ENCODE measurements around the gene PYM1.

The PYM1 gene

DNA sequence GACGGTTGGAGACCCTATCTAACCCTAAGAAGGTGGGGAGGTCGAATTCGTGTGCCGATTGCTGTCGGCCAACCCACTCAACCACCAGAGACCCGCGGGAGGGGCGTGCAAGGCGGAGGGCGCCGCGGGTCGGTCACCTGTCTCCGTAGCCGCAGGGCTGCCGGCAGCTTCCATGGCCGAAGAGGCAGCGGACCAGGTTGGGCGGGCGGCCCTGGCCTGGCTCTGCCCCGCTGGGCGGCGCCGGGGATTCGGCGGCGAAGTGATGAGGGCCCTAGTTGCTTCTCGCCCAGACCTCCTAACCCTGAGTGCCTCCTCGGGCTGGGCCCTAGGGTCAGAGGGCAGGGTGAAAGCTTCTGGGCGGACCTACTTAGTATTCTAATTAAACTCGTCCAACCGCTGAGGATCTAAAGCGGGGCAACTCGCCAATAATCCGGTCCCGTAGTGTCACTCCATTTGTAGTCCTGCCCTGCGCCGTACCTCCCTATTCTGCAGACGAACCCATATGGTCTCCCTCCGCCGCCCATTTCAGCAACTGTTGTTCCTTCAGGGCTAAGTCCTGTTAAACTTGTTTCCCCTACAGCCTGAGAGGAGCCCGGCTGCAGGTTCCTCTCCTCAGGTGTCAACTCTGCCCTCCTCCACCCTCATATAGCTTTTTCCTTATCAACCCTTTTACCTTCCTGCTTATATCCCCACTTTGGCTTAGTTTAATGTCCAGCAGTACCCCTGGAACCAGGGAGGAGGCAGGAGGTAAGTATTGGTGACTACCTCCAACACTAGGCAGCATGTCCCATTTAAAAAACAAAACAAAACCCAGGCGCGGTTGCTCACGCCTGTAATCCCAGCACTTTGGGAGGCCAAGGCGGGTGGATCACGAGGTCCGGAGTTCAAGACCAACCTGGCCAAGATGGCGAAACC, at the start of gene PYM1:
Gene PYM1, minus strand, starts transcription at position 307 of the 915 bp plus-strand sequence. Its CDS starts 133 bp downstream, at position 174.
- Histone ChIP-seq H3K27me3 (ENCODE audit: insufficient read depth, low read length, poor library complexity, severe bottlenecking) (no peaks in the 10 kb centered on the region), H3K9me2 (replicated peaks; ENCODE audit: low read depth, low read length) (no peaks in the 10 kb centered on the region), H4K20me1 (ENCODE audit: insufficient read depth, low read length, poor library complexity, severe bottlenecking) (peaks cover 4% of the 10 kb centered on the region), H3K9me3 (ENCODE audit: insufficient read depth, low read depth, low read length) (no peaks in the 10 kb centered on the region), H3K79me2 (ENCODE audit: insufficient read depth, low read length) (peaks cover 68% of the 10 kb centered on the region), H3F3A (ENCODE audit: low read depth) (peaks cover 23% of the 10 kb centered on the region), H3K4me3 (ENCODE audit: low read length, poor library complexity, severe bottlenecking) (peak within 1 kb of the TSS; percentile 100), H3K4me1 (ENCODE audit: insufficient read depth, low read length, poor library complexity, severe bottlenecking) (peaks cover 49% of the 10 kb centered on the region), H3K4me2 (ENCODE audit: low read depth, low read length, poor library complexity, severe bottlenecking) (peak within 1 kb of the TSS; percentile 96), H3K36me3 (ENCODE audit: insufficient read depth, low read length) (no peaks in the 10 kb centered on the region), H3K9ac (ENCODE audit: low read depth, low read length, poor library complexity, severe bottlenecking) (peak within 1 kb of the TSS; percentile 98), H2AFZ (ENCODE audit: low read length) (peak within 1 kb of the TSS; percentile 64)
- TF ChIP-seq EZH2phosphoT487 (IDR thresholded peaks at IDR 0.05; ENCODE audit: borderline replicate concordance) = no peak
- TF ChIP-seq, protein P1, sequence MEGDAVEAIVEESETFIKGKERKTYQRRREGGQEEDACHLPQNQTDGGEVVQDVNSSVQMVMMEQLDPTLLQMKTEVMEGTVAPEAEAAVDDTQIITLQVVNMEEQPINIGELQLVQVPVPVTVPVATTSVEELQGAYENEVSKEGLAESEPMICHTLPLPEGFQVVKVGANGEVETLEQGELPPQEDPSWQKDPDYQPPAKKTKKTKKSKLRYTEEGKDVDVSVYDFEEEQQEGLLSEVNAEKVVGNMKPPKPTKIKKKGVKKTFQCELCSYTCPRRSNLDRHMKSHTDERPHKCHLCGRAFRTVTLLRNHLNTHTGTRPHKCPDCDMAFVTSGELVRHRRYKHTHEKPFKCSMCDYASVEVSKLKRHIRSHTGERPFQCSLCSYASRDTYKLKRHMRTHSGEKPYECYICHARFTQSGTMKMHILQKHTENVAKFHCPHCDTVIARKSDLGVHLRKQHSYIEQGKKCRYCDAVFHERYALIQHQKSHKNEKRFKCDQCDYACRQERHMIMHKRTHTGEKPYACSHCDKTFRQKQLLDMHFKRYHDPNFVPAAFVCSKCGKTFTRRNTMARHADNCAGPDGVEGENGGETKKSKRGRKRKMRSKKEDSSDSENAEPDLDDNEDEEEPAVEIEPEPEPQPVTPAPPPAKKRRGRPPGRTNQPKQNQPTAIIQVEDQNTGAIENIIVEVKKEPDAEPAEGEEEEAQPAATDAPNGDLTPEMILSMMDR (conservative IDR thresholded peaks at IDR 0.05; ENCODE audit: low read length) = no peak

DNA sequence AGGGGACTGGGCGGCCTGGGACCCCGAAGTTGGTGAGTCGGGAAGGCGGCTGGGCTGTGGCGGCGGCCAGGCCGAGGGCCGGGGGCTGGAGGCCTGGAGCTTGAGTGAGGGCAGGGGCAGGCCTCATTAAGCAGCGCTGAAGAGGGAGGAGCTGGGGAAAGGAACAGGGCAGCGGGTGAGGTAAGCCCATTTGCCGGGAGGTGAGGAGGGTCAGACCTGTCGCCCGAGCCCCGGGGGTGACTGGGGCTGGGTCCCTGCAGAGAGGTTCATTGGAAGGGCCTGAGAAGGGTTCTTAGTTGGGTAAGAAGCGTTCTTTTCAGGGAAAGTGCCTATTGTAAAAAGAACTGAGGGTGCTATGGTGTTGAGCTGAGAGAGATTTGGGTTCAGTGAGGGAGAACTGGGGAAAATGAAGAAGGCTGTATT, 46.6 kb upstream of the PYM1 start:
- Histone ChIP-seq H3K9ac (ENCODE audit: low read depth, low read length, poor library complexity, severe bottlenecking) (peak overlapping the region; percentile 96), H3K36me3 (ENCODE audit: insufficient read depth, low read length) (no peaks in the 10 kb centered on the region), H3K79me2 (ENCODE audit: insufficient read depth, low read length) (peaks cover 62% of the 10 kb centered on the region), H3K4me2 (ENCODE audit: low read depth, low read length, poor library complexity, severe bottlenecking) (peak overlapping the region; percentile 85), H3K27me3 (ENCODE audit: insufficient read depth, low read length, poor library complexity, severe bottlenecking) (no peaks in the 10 kb centered on the region), H3K4me1 (ENCODE audit: insufficient read depth, low read length, poor library complexity, severe bottlenecking) (peaks cover 32% of the 10 kb centered on the region), H2AFZ (ENCODE audit: low read length) (peak overlapping the region; percentile 84), H4K20me1 (ENCODE audit: insufficient read depth, low read length, poor library complexity, severe bottlenecking) (peaks cover 9% of the 10 kb centered on the region), H3K9me2 (replicated peaks; ENCODE audit: low read depth, low read length) (no peaks in the 10 kb centered on the region), H3K4me3 (ENCODE audit: low read length, poor library complexity, severe bottlenecking) (peak overlapping the region; percentile 91), H3K9me3 (ENCODE audit: insufficient read depth, low read depth, low read length) (no peaks in the 10 kb centered on the region), H3F3A (ENCODE audit: low read depth) (no peaks in the 10 kb centered on the region)
- TF ChIP-seq, protein P1 (conservative IDR thresholded peaks at IDR 0.05; ENCODE audit: low read length) = no peak
- no peak for TF ChIP-seq EZH2phosphoT487 (IDR thresholded peaks at IDR 0.05; ENCODE audit: borderline replicate concordance)

DNA sequence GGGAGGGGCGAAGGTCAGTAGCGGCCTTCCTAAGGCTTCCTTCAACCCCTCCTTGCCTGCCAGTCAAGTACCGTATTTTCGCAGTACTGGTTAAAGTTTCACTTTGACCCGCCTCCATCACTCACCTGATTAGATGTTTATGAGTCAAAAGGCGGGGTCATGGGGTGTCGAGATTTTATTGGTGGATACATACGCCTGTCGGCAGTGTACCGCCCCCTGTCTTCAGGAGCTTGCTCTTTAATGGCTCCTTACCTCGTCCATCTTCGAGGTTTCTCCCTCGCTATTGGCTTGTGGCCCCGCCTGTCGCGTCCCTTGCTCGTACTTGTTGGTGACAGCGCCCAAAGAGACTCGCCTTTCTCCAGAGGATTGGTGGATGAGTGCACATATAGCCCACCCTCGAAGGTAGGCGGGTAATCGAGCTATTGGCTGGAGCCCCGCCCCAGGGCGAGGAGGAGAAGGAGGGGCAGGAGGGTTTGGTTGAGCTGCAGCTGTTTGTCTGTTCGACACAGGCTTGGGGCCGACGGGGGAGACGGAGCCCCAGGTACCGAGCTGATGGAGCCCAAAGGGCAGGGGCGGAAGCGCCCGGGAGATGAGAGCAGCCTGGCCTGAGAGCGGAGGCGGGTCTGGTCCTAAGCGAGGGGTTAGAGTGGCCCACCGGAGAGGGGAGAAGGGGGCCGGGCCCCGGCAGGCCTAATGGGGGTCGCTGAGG, 46.1 kb upstream of the PYM1 start, which contains the start of gene RAB5B:
Gene RAB5B, plus strand, starts transcription at position 480 of the 709 bp plus-strand sequence. CDS start 12,883 bp downstream, outside the sequence.
- H3K27me3 ChIP-seq (ENCODE audit: insufficient read depth, low read length, poor library complexity, severe bottlenecking) = no peaks in the 10 kb centered on the region
- H3F3A ChIP-seq (ENCODE audit: low read depth) = no peaks in the 10 kb centered on the region
- H3K4me1 ChIP-seq (ENCODE audit: insufficient read depth, low read length, poor library complexity, severe bottlenecking) = peaks cover 32% of the 10 kb centered on the region
- H3K9ac ChIP-seq (ENCODE audit: low read depth, low read length, poor library complexity, severe bottlenecking) = peak within 1 kb of the TSS; percentile 96
- H3K4me3 ChIP-seq (ENCODE audit: low read length, poor library complexity, severe bottlenecking) = peak within 1 kb of the TSS; percentile 91
- H2AFZ ChIP-seq (ENCODE audit: low read length) = peak within 1 kb of the TSS; percentile 88
- no peaks in the 10 kb centered on the region for H3K36me3 ChIP-seq (ENCODE audit: insufficient read depth, low read length)
- no peak for TF ChIP-seq EZH2phosphoT487 (IDR thresholded peaks at IDR 0.05; ENCODE audit: borderline replicate concordance)
- TF ChIP-seq, protein P1 (conservative IDR thresholded peaks at IDR 0.05; ENCODE audit: low read length) = no peak
- H3K9me3 ChIP-seq (ENCODE audit: insufficient read depth, low read depth, low read length) = no peaks in the 10 kb centered on the region
- H3K4me2 ChIP-seq (ENCODE audit: low read depth, low read length, poor library complexity, severe bottlenecking) = peak within 1 kb of the TSS; percentile 97
- H4K20me1 ChIP-seq (ENCODE audit: insufficient read depth, low read length, poor library complexity, severe bottlenecking) = peaks cover 9% of the 10 kb centered on the region
- H3K9me2 ChIP-seq (replicated peaks; ENCODE audit: low read depth, low read length) = no peaks in the 10 kb centered on the region
- peaks cover 62% of the 10 kb centered on the region for H3K79me2 ChIP-seq (ENCODE audit: insufficient read depth, low read length)
